Activated CD8-positive, alpha-beta memory T cell treated with anti-CD3 and anti-CD28 coated beads for 24 hours (primary cell): ENCODE results near the gene CSKMT.
A peak's percentile ranks its signal among the peaks of the same experiment; 100 is the strongest.
"Not testable (repeated sequence)": the region's sequence is repeated elsewhere in the genome, so short reads cannot be mapped to it uniquely, and the experiment has no call there.

Source experiments
- DNase-seq: peaks from one replicate; pipeline ENCODE4 v3.0.0-alpha.2; 2020

CSKMT gene

GRCh38 chr11:62656796-62657429 lies 8.2 kb upstream of the CSKMT start:
- DNase-seq = no peak

GRCh38 chr11:62664405-62665074 lies 572 bp upstream of the CSKMT start:
- DNase-seq = no peak

- peak; percentile 90 for DNase-seq
Observed at GRCh38 chr11:62665599-62666258, 617 bp downstream of the CSKMT start.

- peak; percentile 79 for DNase-seq
Observed at GRCh38 chr11:62666259-62666926, 1.3 kb downstream of the CSKMT start.

GRCh38 chr11:62667460-62667859 lies 2.3 kb downstream of the CSKMT start:
- no peak for DNase-seq

GRCh38 chr11:62669420-62670161 lies 4.5 kb downstream of the CSKMT start:
- no peak for DNase-seq

GRCh38 chr11:62671236-62671607 lies 6.1 kb downstream of the CSKMT start:
- DNase-seq = no peak

GRCh38 chr11:62671608-62672389 lies 6.7 kb downstream of the CSKMT start, which contains the start of the genes LBHD1 and UQCC3:
Gene LBHD1, minus strand, starts transcription at chr11:62672267. Its CDS starts 2,236 bp downstream, at chr11:62670031.
Gene UQCC3, plus strand, starts transcription at chr11:62671673. Its CDS starts 73 bp downstream, at chr11:62671746.
- peak; percentile 91 for DNase-seq

GRCh38 chr11:62673196-62673525 lies 8.0 kb downstream of the CSKMT start:
- no peak for DNase-seq

- not testable (repeated sequence) for DNase-seq
Observed at GRCh38 chr11:62675415-62675814, 10.3 kb downstream of the CSKMT start.

- no peak for DNase-seq
Observed at GRCh38 chr11:62676698-62677097, 11.6 kb downstream of the CSKMT start.

GRCh38 chr11:62677156-62677555 lies 12.0 kb downstream of the CSKMT start:
- DNase-seq = no peak

- no peak for DNase-seq
Observed at GRCh38 chr11:62677714-62678113, 12.6 kb downstream of the CSKMT start.

- DNase-seq = no peak
Observed at GRCh38 chr11:62678433-62678769, 13.3 kb downstream of the CSKMT start.

- DNase-seq = peak; percentile 91
Observed at GRCh38 chr11:62678770-62679696, 13.9 kb downstream of the CSKMT start, which contains the start of gene UBXN1. Gene UBXN1, minus strand, starts transcription at chr11:62679073. Its CDS starts 150 bp downstream, at chr11:62678923.

- no peak for DNase-seq
Observed at GRCh38 chr11:62680825-62681240, 15.7 kb downstream of the CSKMT start.

- DNase-seq = no peak
Observed at GRCh38 chr11:62682518-62682917, 17.4 kb downstream of the CSKMT start.

GRCh38 chr11:62687508-62688396 lies 22.6 kb downstream of the CSKMT start:
- DNase-seq = no peak

GRCh38 chr11:62688491-62688890 lies 23.4 kb downstream of the CSKMT start:
- no peak for DNase-seq
